Esophagus squamous epithelium (tissue), 5 donors: ENCODE measurements around the gene TBX5. TPM values are rescaled to one million over a fixed set of nuclear protein-coding genes. Genes with fewer than 3 reads are reported as not detected.

ENCODE experiments used
- DNase-seq: peaks from one replicate; lab custom pipeline; 2025; lab: John Stamatoyannopoulos, UW
- H3K27ac ChIP-seq, 4 donors: fragments of 200-600 bp; sonication (generic); one replicate each; pipeline ENCODE4 v1.5.1; 2016 to 2019; ENCODE audit warnings: mild to moderate bottlenecking in 1 of 4
- H3K27me3 ChIP-seq, 4 donors: fragments of 200-600 bp; sonication (generic); 1 replicate in 3 of 4; 2 replicates in 1 of 4; pipeline versions ENCODE4 v1.5.1 to v1.6.0; 2017 to 2021; ENCODE audit warnings: antibody characterized with exemption in 1 of 4
- H3K36me3 ChIP-seq, 3 donors: fragments of 200-600 bp; sonication (generic); one replicate each; pipeline ENCODE4 v1.5.1; 2016 to 2019
- H3K4me1 ChIP-seq, 3 donors: fragments of 200-600 bp; sonication (generic); one replicate each; pipeline ENCODE4 v1.5.1; 2017 to 2019
- H3K4me3 ChIP-seq, 4 donors: fragments of 200-600 bp; sonication (generic); 1 replicate in 3 of 4; 2 replicates in 1 of 4; pipeline ENCODE4 v1.5.1; 2016 to 2019; ENCODE audit warnings: mild to moderate bottlenecking in 2 of 4, moderate library complexity in 1 of 4
- H3K9me3 ChIP-seq, 3 donors: fragments of 200-600 bp; sonication (generic); one replicate each; pipeline ENCODE4 v1.5.1; 2016 to 2019
- POLR2A ChIP-seq, 4 donors: fragments of 450-650 bp; IDR thresholded peaks; one replicate each; pipeline ENCODE4 v1.6.1; 2017; ENCODE audit warnings: antibody characterized with exemption in 4 of 4, mild to moderate bottlenecking in 4 of 4, moderate library complexity in 3 of 4
- WGBS, 2 donors: methylation state at CpG; one replicate each; pipeline ENCODE4 v1.1.5; 2018; 5-methylcytosine and 5-hydroxymethylcytosine counted together
- intact Hi-C: fragments of 100-400 bp; cut with DNase I; formaldehyde crosslinking; loops from one replicate; pipeline ENCODE4 v1.15.0; 2022
- total RNA-seq, 4 donors: library from RNA; depleted of rRNA; stranded (reverse); fragments of >200 nt; gene quantifications; one replicate each; pipeline ENCODE4 v1.1.0, GENCODE V29; 2016
- TF ChIP-seq, protein P1 (sequence below), 6 experiments: fragments of 450-650 bp in 4 of 6; fragments of 200-600 bp in 2 of 6; sonication (generic) in 2 of 6; IDR thresholded peaks; one replicate each; pipeline ENCODE4 v1.5.1; 2016 to 2019; ENCODE audit warnings: antibody characterized with exemption in 6 of 6, mild to moderate bottlenecking in 4 of 6, moderate library complexity in 4 of 6
- donor health status: DM: yes; HTN: yes; CAD: no.

Gene TBX5
- total RNA-seq, 4 donors from 2014 or later, result 0.38 to 2.9 (median 1.5) TPM

DNA sequence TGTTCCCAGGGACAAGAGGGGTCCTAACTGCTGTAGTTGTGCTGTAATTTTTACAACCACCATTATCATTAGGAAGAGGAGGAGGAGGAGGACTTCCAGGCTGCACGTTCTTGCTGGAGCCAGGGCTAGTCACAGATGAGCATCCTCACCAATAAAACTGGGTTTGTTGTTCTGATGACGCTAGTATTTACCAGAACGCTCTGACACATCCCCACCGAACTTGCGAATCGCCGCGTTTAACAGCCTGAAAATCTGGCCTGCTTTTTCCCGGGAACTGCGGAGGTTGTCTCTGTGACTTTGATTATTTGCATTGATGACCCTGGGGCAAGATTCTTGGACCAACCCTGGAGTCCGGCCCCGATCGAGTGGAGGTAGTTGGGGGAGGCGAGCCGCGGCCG lies 10.2 kb downstream of the TBX5 start:
- Histone ChIP-seq H3K27ac (peak overlapping the region in 2 of 4 donors; percentile 48), H3K9me3 (no peaks in the 10 kb centered on the region), H3K27me3 (peaks cover 0 to 100% (median 18%) of the 10 kb centered on the region in 4 donors), H3K4me1 (peaks cover 0 to 31% (median 3%) of the 10 kb centered on the region in 3 donors), H3K36me3 (no peaks in the 10 kb centered on the region), H3K4me3 (peak overlapping the region in 2 of 4 donors; percentile 9 to 38)
- DNase-seq, result no peak
- intact Hi-C loops, result no loop called here
- TF ChIP-seq, protein P1, sequence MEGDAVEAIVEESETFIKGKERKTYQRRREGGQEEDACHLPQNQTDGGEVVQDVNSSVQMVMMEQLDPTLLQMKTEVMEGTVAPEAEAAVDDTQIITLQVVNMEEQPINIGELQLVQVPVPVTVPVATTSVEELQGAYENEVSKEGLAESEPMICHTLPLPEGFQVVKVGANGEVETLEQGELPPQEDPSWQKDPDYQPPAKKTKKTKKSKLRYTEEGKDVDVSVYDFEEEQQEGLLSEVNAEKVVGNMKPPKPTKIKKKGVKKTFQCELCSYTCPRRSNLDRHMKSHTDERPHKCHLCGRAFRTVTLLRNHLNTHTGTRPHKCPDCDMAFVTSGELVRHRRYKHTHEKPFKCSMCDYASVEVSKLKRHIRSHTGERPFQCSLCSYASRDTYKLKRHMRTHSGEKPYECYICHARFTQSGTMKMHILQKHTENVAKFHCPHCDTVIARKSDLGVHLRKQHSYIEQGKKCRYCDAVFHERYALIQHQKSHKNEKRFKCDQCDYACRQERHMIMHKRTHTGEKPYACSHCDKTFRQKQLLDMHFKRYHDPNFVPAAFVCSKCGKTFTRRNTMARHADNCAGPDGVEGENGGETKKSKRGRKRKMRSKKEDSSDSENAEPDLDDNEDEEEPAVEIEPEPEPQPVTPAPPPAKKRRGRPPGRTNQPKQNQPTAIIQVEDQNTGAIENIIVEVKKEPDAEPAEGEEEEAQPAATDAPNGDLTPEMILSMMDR (IDR thresholded peaks at IDR 0.05), result no peak
- TF ChIP-seq POLR2A (IDR thresholded peaks at IDR 0.05), result no peak
- WGBS, 2 donors, result 15 to 23% methylated on average over 6 to 9 of the region's 17 CpGs

DNA sequence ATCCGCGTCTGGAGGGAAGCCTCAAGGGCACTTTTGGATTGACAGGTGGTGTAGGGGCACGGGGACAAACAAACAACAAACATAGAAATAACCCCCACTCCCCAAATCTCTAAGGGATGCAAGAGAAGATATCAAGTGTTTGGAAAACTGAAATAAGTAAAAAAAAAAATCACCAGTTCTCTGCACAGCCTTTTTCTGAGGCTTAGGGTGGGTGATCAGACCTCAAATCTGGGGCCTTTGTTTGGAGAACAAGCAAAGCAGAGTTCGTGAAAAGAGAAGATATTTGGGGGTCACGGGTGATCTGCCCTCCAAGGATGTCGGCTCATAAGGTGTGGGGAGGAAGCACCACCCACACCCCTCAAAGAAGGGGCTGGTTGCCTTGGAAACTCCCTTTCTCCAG lies 10.7 kb downstream of the TBX5 start:
- H3K9me3 ChIP-seq, result no peaks in the 10 kb centered on the region
- 24 to 44% methylated on average over 6 of the region's 6 CpGs for WGBS, 2 donors
- TF ChIP-seq, protein P1 (IDR thresholded peaks at IDR 0.05), result no peak
- TF ChIP-seq POLR2A (IDR thresholded peaks at IDR 0.05), result no peak
- peak overlapping the region in 2 of 4 donors; percentile 48 for H3K27ac ChIP-seq
- peaks cover 0 to 97% (median 15%) of the 10 kb centered on the region in 4 donors for H3K27me3 ChIP-seq
- intact Hi-C loops, result no loop called here
- H3K4me3 ChIP-seq, result no peak overlapping the region
- H3K4me1 ChIP-seq, result peaks cover 0 to 26% (median 3%) of the 10 kb centered on the region in 3 donors
- H3K36me3 ChIP-seq, result no peaks in the 10 kb centered on the region
- no peak for DNase-seq

DNA sequence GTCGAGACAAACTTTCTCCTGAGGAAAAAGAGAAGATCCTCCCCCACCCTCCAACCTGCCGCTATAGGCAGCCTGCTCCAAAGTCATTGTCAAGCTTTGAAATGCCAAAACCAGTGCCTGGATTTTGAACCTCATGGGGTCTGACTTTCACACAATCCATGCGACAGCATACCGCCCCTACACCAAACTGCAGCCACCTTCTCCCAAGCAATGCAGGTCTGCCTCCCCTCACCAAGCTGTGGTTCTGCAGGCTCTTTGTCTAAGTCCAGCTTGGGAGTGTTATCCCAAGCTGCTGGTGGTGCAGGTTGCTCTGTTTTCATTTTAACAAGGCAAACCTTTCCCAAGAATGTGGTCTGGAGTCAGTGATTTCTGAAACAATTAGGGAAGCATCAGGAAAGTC lies 12.4 kb downstream of the TBX5 start:
- peaks cover 0 to 9% (median 0%) of the 10 kb centered on the region in 3 donors for H3K4me1 ChIP-seq
- no peak for TF ChIP-seq POLR2A (IDR thresholded peaks at IDR 0.05)
- TF ChIP-seq, protein P1 (IDR thresholded peaks at IDR 0.05), result no peak
- intact Hi-C loops, result no loop called here
- 7 to 34% methylated on average over 3 to 4 of the region's 4 CpGs for WGBS, 2 donors
- peak overlapping the region in 1 of 4 donors; percentile 48 for H3K27ac ChIP-seq
- peaks cover 0 to 80% (median 10%) of the 10 kb centered on the region in 4 donors for H3K27me3 ChIP-seq
- no peak overlapping the region for H3K4me3 ChIP-seq
- no peaks in the 10 kb centered on the region for H3K9me3 ChIP-seq
- DNase-seq, result no peak
- H3K36me3 ChIP-seq, result no peaks in the 10 kb centered on the region

DNA sequence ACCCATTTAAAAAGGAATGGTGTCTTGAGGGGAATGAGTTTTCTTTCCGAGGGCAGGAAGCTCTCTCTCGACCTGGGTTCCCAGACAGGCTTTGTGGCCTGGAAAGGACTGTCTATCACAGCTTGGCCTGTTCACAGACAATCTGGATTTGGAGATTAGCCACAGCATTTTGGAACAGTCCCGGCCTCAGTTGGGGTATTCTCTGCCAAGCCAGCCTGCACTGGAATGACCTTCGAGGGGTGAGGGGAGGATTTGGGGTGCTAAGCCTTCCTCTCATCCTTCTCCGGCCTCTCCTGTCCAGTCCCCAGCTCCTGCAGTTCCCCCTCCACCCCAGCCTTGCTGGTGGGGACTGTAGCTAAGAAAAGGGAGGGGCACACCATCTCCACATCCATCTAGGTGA lies 13.0 kb downstream of the TBX5 start:
- intact Hi-C loops, result no loop called here
- Histone ChIP-seq H3K27ac (peak overlapping the region in 2 of 4 donors; percentile 39 to 48), H3K4me1 (peaks cover 0 to 7% (median 0%) of the 10 kb centered on the region in 3 donors), H3K36me3 (no peaks in the 10 kb centered on the region), H3K4me3 (no peak overlapping the region), H3K9me3 (no peaks in the 10 kb centered on the region), H3K27me3 (peaks cover 0 to 74% (median 10%) of the 10 kb centered on the region in 4 donors)
- no peak for TF ChIP-seq POLR2A (IDR thresholded peaks at IDR 0.05)
- TF ChIP-seq, protein P1 (IDR thresholded peaks at IDR 0.05), result no peak
- 33 to 37% methylated on average over 4 of the region's 5 CpGs for WGBS, 2 donors
- DNase-seq, result no peak

DNA sequence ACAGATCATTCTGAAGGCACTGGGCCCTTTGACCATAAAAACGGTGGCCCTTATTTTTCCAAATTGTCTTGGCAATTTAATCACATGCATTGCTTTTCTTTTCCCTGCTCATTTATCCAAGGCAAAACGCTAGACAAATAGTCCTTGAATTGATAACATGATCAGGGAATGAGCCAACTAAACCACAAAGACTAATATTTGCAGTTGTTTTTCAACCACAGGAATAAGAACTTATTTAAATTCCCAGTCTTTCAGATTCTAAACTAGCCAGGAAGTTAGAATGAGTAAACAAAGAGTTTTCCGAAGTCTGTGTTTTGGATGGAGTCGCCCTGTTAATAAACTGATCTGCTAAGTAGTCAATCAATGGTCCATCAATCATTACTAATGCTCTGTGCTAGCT lies 14.9 kb downstream of the TBX5 start:
- Histone ChIP-seq H3K27me3 (peaks cover 0 to 56% (median 0%) of the 10 kb centered on the region in 4 donors), H3K9me3 (no peaks in the 10 kb centered on the region), H3K36me3 (no peaks in the 10 kb centered on the region), H3K27ac (peak overlapping the region in 2 of 4 donors; percentile 4 to 16), H3K4me1 (peaks cover 0 to 7% (median 0%) of the 10 kb centered on the region in 3 donors), H3K4me3 (no peak overlapping the region)
- intact Hi-C loops, result no loop called here
- DNase-seq, result no peak
- TF ChIP-seq POLR2A (IDR thresholded peaks at IDR 0.05), result no peak
- TF ChIP-seq, protein P1 (IDR thresholded peaks at IDR 0.05), result no peak
- 16 to 19% methylated on average over 4 of the region's 4 CpGs for WGBS, 2 donors
